ENCODE data around the gene WDR26.
"Not testable (repeated sequence)": the region's sequence is repeated elsewhere in the genome, so short reads cannot be mapped to it uniquely, and the experiment has no call there.

WDR26 gene

DNA sequence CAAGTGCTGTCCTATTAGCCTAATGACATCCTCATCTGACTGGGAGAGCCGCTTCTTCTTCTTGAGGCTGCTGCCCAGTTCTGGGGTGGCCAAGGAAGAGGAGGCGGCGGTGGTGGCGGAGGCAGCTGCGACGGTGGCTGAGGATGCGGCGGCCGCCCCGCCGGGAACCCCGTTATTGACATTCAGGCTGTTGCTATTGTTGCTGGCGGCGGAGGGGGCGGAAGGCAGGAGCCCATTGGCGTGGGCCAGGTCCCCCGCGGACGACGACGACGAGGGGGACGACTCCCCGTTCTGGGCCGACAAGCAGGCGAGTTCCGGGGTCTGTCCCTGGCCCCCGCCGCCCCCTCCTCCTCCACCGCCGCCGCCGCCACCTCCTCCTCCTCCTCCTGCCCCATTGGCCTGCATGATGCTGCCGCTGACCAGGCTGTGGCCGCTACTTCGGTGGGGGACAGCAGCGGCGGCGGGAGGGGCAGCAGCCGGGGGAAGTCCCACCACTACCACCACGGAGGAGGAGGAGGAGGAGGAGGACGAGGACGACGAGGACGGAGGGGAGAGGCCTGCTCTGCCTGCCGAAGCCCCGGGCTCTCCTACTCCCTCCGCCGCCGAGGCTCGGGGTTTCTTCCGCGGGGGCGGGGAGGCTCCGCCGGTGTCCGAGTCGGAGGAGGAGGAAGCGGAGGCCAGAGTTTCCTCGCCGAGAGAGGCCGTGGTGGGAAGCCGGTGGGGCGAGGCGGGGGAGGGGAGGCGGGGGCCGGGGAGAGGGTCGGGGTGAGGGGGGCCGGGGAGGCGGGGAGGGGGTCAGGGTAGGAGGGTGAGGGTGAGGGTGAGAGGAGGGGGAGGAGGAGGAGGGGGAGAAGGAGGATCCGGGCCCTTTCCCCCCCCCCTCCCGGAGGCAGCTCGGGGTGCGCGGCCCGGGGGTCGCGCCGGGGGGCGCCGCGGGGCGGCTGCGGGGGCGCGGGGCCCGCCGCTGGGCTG, 610 bp downstream of the WDR26 start:
- peak; percentile 31 for DNase-seq

DNA sequence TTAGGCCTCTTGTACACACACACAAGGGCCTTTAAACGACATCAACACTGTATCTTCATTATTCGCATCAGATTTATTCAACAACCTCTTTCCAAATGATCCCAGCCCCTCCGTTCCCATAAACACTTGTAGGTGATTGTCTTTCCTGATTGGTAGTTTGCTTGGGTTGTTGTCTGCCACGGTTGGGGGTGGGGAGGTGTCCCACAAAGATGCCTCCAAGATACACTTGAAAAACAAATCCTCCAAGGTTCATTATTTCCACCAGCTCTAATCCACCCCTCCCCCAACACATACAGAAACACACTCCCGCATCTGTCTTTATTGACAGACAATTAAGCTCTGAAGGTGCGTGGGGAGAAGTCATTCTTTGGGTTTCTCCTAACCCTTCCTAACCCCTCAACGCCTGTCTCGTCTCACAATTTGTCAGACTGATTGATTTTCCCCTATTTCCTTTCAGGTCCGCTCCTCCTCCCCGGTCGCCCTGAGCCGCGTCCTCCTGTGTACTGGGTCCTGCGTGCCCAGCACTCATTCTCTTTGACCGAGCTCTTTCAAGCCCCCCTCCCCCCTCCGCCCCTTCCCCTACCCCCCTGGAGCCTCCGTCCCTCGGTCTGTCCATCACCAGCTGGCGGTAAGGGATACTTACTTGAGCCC, 1.4 kb downstream of the WDR26 start:
- peak; percentile 38 for DNase-seq

DNA sequence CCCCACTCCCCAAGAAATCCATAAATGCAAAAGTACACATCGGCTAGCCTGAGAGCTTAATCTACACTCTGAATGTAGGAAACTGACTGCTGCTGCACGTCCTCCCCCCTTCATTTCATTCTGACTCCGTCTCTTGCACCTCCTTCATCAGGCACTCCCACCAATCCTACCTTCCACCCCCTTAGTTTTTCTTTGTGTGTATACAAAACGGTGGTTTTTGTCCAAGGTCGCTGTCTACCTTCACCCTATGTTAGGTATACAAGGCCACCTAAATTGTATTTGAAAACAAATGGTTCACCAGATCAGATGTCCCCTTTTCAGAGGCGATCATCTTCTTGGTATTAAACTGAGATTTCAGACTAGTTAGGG, 1.9 kb downstream of the WDR26 start:
- DNase-seq = peak; percentile 13

DNA sequence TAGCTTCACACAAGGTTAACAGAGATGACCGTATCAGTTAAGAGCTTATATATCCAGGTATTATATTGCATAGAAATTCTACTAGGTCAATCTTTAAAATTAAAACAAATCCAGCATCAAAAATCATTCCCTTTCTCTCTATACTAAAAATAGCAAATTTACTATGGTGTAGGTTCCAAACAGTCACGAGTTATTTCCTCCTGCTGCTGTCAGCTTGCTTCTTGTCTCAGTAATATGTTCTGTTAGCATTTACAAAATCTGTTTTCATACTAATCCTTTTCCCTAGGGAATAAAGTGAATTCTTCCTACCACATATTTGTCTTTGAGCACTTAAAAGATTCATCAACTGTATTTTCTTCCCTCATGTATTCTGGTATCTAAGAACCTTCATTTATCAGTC, 2.5 kb downstream of the WDR26 start:
- no peak for DNase-seq

DNA sequence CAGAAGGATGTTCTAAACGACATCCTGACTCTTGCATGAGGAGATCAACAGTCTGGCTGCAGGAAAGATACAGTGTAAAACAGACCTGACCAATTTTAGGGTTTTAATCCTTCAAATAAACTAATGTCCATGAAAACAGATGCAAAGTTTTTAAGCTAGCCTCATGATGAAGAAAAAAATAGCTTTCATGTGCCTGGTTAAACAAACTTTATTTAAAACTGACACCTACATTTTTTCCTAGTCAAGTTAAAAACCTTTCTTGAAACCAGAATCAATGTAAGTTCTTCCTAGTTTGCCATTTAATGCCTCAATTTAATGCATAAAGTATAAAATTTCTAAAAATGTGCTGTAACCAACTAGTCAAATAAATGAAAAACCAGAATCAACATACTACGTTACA, 2.9 kb downstream of the WDR26 start:
- DNase-seq = no peak

DNA sequence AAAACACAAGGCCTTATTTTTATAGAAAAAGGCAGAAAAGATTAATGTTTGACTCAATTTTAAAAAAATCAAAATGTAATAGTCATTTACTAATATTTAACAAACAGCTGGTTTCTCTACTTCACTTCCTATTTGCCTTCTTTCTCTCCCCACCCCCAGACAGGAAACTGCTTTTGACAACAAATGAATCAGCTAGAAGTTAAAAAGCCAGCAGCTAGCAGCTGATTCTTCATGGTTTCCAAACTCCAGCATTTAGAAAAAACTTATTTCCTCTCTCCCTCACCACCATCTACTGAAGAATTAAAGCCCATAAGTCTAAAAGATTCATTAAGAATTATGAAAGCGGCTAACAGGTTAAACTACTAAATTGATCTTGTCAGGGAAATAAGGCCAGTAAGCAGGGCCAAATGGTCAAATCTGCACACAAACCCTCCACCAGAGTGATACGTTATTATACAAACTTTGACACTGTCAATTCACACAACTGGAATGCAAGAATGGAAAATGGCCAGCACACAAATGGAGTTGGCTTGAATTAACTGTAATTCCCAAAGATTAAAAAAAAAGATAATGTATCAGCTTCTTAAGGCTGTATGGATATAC, 4.0 kb downstream of the WDR26 start:
- peak; percentile 69 for DNase-seq

DNA sequence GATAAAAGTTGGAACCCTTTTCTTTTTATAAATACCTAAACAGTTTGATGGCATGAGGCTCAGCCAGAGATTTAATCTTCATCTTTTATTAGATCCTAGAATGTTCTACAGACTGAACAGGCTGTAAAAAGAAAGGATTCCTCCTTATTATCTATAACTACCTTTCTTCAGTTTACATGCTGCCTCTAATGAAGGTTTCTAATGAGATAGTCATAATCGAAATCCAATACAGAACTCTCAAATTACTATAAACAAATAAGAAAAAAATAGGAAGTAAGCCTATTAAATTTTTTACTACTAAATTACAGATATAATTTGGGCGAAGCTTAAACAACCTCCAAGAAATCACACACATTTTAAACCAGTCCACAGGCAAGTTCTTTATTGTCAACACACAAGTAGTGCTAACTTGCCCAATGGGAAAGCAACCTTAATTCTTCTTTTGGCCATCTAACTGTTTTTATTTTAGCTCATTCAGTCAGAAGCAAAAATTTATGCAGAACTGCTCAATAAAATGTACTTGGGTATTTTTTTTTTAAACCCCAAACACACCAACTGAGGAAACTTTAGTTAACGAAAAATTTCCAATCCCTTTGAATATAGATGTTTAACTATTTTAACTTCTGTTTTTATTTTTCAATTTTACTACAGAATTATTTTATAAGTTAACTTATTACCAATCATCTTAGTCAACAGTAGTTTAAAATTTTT, 4.8 kb downstream of the WDR26 start:
- no peak for DNase-seq

DNA sequence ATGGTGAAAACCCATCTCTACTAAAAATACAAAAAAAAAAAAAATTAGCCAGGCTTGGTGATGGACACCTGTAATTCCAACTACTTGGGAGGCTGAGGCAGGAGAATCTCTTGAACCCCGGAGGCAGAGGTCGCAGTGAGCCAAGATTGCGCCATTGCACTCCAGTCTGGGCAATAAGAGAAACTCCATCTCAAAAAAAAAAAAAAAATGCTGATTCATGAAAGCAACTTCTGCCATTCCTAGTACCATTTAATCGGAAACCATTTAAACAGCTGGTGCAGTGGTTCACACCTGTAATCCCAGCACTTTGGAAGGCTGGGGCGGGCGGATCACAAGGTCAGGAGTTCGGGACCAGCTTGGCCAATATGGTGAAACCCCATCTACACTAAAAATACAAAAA, 5.9 kb downstream of the WDR26 start:
- not testable (repeated sequence) for DNase-seq

DNA sequence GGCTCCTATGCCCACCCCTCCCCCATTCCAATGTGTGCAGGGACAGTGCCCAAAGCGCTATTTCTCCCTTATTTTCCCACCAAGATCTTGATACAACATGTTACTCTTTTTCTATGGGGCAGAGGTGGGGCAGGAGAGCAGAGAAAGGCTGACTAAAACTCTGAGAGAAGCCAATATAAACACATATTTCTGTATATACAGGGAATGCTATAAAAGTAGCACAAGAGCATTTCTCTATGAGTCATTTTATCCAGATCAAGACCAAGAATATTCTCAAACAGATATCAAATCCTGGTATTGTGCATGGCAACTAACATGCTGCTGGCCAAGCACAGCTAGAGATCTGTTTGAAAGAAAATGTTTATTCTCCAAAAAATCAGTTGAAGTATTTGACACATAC, 7.3 kb downstream of the WDR26 start:
- no peak for DNase-seq

DNA sequence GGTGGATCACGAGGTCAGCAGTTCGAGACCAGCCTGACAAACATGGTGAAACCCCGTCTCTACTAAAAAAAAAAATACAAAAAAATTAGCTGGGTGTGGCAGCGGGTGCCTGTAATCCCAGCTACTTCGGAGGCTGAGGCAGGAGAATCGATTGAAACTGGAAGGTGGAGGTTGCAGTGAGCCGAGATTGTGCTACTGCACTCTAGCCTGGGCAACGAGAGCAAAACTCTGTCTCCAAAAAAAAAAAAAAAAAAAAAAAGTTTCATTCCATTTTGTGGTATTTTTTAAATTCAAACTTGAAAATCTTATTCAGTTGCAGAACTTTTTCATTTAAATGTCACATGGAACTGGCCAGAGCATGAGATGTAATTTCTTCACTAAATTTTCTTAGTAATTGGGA, 7.7 kb downstream of the WDR26 start:
- not testable (repeated sequence) for DNase-seq

DNA sequence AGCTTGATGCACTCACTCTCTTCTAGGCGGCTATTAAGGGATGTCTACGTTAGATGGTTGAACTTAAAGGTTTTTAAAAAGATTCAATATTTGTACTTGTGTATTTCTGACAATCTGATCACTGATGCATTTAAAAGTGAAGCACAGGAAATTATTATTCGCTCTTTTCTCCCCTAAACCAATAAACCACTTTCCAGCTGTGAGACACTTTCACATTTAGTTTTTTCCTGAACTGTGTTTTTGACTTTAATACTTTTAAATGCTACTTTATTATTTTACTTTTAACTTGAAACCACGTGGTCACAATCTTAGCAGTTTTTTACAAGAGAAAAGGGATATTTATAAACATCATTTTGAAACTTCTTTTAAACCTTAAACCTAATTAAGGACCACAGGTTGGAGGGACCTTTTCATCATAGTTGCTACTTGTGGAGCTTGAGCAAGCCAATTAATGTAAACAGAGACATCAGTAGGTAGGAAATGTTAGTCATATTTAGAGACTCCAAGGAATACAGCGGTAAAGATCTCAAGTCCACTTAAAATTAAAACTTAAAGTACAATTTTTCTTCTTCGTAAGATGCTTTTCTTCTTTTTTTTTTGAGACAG, 9.2 kb downstream of the WDR26 start:
- no peak for DNase-seq

DNA sequence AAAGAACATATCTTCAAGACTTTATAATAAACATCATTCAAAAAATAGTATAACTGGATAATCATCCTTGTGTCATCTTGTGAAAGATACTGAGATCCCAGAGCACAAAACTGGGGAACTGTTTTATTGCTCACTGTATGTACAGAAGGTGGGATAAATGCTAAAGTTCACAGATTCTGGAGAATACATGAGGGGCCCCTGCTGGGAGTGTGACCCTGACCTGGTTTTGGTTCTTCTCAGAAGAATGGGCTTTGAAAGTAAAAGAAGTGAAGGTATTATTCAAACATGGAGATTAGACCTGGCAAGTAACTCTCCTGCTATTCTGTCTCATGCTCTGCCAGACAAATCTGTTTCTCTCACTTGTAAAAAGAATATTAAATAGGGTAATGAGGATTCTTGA, 14.5 kb downstream of the WDR26 start:
- no peak for DNase-seq

DNA sequence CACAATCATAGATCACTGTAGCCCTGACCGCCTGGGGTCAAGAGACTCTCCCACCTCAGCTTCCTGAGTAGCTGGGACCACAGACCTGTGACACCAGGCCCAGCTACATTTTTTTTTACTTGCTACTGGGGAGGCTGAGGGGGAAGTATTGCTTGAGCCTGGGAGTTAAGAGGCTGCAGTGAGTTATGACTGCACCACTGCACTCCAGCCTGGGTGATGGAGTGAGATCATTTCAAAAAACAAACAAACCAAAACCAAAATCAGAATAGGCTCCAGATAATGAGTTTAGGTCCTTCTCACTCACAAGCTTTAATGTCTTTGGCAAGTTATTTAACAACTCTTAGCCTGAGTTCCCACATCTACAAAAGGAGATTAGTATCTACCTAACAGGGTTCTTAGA, 22.8 kb downstream of the WDR26 start:
- no peak for DNase-seq

DNA sequence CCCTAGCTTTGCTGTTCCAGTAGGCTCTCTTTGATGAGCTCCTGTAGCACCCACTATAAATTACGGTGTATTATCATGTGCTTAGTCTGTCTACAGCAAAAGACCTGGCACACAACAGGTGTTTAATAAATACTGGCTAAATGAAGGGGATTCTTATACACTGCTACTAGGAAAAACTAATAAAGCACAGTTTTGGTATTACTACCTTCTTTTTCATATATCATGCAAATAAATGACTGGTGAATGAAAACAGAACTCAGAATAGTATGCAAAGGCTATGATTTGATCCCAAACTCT, 26.4 kb downstream of the WDR26 start:
- DNase-seq = no peak

DNA sequence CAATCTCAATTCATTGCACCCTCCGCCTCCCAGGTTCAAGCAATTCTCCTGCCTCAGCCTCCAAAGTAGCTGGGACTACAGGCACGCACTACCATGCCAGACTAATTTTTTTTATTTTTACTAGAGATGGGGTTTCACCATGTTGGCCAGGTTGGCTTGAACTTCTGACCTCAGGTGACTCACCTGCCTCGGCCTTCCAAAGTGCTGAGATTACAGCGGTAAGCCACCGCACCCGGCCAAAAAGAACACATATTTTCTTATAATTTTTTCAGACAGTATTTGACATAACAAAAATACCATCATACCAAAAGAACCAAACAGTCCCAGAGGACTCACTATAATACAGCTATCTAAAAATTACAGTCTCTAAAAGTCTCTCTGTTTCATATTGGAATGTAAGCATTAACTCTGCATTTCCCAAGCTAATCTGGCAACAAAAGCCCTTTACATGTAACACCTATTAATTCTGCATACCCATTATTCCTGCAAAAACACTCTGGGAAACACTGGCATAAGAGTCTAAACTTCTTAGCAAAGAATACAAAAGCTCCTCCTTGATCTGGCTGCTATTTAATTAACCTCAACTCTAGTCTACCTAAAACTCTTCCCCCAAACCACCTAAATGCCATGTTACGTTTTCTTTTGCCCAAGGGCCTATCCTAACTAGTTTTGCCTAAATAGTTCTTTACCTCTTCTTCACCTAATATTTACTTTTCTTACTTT, 26.9 kb downstream of the WDR26 start:
- DNase-seq = no peak

DNA sequence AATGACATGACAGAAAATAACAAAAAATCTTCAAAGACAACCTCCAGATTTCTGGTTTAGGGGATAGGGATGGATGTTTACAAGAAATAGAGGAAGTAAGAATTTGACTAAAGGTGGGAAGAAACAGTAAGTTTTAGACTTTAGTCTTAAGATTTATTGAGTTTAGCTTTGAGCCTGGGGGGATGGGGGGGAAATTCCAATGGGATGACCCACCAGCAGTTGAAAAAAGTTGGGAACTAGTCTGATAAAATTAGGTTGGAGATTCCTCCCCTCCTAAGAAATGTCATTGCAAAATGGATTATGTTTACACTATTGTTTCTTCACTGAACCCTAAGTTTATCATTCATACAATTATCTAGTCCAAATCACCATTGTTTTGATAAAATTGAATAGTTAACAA, 28.4 kb downstream of the WDR26 start:
- DNase-seq = no peak

DNA sequence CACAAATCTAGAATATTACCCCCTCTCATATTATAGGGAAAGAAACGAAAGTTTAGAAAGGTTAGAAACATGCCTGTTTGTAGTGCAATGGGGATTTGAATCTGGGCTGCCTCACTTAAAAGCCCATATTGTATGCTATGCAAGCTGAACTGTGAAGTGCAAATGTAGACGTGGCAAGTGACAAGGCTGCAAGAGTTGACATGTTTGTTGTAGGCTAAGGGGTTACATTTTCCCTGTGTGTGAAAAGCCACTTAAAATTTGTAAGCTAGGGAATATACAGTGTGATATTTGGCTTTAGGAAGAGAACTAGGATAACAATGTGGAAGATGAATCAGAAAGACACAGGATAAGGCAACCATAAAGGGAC, 29.0 kb downstream of the WDR26 start:
- no peak for DNase-seq

DNA sequence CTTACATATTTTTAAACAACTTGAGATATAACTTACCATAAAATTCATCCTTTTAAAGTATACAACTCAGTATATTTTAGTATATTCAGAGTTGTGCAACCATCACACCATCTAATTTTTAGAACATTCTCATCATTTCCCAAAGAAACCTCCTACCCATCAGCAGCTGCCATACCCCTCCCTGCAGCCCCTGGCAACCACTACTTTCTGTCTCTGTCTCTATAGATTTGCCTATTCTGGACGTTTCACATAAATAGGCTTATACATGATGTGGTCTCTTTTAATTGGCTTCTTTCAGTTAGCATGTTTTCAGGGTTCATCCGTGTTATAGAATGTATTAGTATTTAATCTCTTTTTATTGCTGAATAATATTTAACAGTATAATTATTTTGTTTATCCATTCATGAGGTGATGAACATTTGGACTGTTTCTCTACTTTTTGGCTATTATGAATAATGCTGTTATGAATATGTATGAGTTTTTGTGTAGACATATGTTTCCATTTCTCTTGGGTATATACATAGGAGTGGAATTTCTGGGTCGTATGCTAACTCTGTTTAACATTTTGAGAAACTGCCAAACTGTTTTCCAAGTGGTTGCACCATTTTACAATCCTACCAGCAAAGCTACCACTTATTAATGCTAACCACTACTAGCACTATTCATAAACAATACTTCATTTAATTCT, 29.5 kb downstream of the WDR26 start:
- no peak for DNase-seq

DNA sequence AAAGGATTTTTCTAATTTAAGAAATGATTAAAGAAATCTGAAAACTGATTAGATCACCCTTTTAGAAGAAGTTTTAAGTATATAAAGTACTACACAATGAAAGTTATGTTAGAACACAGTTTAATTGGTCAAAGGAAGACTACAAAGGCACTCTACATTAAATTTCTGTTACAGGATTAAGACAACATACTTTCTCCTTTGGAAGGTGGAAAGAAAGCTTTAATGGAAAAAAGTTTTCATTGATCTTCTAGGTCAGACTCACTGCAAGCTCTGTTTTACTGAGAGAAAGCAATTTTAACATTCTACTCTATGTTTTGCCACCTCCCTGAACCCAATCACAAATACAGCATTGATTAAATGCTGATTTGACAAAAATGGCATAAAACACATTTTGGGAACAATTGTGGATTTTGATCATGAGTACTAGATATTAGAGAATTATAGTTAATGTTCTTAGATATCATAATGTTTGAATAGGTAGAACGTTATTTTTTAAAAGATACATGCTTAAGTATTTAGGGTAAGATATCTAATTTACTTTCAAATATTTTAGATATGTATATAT, 32.0 kb downstream of the WDR26 start:
- DNase-seq = no peak

DNA sequence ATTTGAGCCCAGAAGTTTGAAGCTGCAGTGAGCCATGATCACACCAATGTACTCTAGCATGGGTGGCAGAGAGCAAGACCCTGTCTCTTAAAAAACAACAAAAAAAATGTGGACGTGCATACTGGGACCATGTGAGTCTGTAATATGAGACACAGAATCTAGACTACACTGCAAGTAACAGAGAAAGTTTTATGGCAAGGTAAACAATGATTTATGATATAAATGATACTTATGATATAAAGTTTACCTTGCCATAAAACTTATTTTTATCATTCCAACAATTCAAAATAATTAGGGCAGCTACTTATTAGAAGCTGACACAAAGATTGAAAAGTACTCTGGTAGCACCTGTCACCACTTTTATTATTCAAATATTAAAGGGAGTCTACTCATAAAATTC, 34.7 kb downstream of the WDR26 start:
- no peak for DNase-seq

DNA sequence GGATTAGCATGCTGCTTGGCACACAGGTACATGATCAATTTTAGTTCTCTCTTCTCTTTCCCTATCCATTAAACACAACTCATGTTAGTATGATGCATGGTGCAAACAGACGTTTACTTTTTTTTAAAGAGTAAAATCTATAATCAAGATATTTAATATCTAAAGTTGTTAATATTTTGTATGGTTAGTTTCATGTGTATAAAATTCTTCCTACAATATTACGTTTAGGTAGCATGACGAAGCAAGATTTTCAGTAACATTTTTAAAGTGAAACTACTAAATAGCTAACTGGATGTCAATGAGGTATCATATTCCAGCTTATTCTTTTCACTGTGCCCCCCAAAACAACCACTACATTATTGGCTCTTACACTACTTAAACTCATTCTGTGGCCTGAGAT, 41.3 kb downstream of the WDR26 start:
- no peak for DNase-seq
